Cortex of kidney (tissue), 1 donor: Measurements from ENCODE around the gene MYO7B.

ENCODE experiments used
- DNase-seq: peaks from one replicate; lab custom pipeline; 2025; lab: John Stamatoyannopoulos, UW

Gene MYO7B

GRCh38 chr2:127609031-127609751 lies 73.7 kb downstream of the MYO7B start:
- no peak for DNase-seq

GRCh38 chr2:127609818-127610217 lies 74.3 kb downstream of the MYO7B start:
- DNase-seq: no peak

GRCh38 chr2:127610561-127610960 lies 75.1 kb downstream of the MYO7B start:
- no peak for DNase-seq

GRCh38 chr2:127611076-127611925 lies 75.8 kb downstream of the MYO7B start:
- no peak for DNase-seq

GRCh38 chr2:127612111-127612822 lies 76.8 kb downstream of the MYO7B start:
- DNase-seq: no peak

- DNase-seq: no peak
Measured at GRCh38 chr2:127614246-127614645, 78.8 kb downstream of the MYO7B start.

- DNase-seq: no peak
Measured at GRCh38 chr2:127614731-127615130, 79.2 kb downstream of the MYO7B start.

GRCh38 chr2:127615511-127616166 lies 80.2 kb downstream of the MYO7B start:
- no peak for DNase-seq

- no peak for DNase-seq
Measured at GRCh38 chr2:127618551-127619202, 83.2 kb downstream of the MYO7B start.

- DNase-seq: no peak
Measured at GRCh38 chr2:127619203-127619590, 83.7 kb downstream of the MYO7B start.

- DNase-seq: no peak
Measured at GRCh38 chr2:127619877-127620705, 84.6 kb downstream of the MYO7B start.

GRCh38 chr2:127620866-127621265 lies 85.4 kb downstream of the MYO7B start:
- no peak for DNase-seq

GRCh38 chr2:127621981-127622431 lies 86.5 kb downstream of the MYO7B start:
- no peak for DNase-seq

GRCh38 chr2:127622561-127623387 lies 87.3 kb downstream of the MYO7B start:
- no peak for DNase-seq

GRCh38 chr2:127623388-127624319 lies 88.2 kb downstream of the MYO7B start:
- no peak for DNase-seq

GRCh38 chr2:127624320-127624755 lies 88.9 kb downstream of the MYO7B start:
- no peak for DNase-seq

- no peak for DNase-seq
Measured at GRCh38 chr2:127624756-127625571, 89.5 kb downstream of the MYO7B start.

GRCh38 chr2:127625572-127625951 lies 90.1 kb downstream of the MYO7B start:
- no peak for DNase-seq
